NCI-H187 treated with DMSO at 0.1 percent for 48 hours (cell line): ENCODE measurements around the gene RNF123.

Experiments used
- DNase-seq: peaks from one replicate; lab custom pipeline; 2025; lab: John Stamatoyannopoulos, UW

Gene RNF123

DNA sequence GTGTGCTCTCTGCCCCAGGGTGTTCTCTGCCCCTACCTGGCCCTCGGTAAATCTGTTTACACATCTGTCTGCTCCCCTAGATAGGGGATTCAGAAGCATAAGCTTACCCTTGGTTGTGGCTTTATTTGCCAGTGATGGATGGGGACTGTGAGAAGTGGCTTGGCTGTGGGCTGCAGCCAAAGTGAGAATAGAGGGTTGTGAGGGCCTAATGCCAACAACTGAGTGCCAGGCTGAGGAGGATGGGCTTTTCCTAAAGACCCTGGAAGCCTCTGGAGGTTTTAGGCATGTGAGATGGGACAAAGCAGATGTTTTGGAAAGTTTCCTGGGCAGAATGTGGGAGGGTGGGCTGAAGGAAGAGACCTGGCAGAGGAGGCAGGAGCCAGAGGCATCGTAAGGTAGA is 30.6 kb upstream of the RNF123 start:
- DNase-seq: no peak

DNA sequence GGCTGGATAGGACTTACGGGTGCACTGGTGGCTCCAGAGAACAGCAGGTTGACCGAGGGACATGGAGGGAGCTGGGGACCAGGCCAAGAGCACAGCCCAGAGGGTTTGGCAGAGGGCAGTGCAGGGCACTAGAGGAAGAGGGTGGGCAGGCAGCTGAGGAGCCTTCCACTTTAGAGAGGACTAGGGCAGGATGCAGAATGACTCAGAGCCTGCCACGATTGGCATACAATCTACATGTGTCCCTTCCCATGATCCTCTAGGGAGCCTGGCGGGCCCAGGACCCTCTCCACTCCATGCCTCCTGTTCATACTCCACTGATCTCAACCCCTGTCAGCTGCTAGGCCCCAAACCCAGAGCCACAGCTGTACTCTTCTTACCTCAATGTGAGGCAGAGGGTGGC is 29.6 kb upstream of the RNF123 start:
- DNase-seq: no peak

GRCh38 chr3:49661281-49661680 is 28.1 kb upstream of the RNF123 start:
- DNase-seq: no peak

DNA sequence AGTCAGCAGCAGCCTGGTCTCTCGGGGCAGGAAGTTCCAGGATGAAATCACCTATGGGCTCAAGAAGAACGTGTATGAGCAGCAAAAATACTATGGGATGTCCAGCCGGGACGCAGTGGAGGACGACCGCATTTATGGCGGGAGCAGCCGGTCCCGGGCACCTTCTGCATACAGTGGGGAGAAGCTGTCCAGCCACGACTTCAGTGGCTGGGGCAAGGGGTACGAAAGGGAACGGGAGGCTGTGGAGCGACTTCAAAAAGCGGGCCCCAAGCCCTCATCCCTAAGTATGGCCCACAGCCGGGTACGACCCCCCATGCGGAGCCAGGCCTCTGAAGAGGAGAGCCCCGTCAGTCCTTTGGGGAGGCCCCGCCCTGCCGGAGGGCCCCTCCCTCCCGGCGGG is 27.3 kb upstream of the RNF123 start:
- DNase-seq: no peak

DNA sequence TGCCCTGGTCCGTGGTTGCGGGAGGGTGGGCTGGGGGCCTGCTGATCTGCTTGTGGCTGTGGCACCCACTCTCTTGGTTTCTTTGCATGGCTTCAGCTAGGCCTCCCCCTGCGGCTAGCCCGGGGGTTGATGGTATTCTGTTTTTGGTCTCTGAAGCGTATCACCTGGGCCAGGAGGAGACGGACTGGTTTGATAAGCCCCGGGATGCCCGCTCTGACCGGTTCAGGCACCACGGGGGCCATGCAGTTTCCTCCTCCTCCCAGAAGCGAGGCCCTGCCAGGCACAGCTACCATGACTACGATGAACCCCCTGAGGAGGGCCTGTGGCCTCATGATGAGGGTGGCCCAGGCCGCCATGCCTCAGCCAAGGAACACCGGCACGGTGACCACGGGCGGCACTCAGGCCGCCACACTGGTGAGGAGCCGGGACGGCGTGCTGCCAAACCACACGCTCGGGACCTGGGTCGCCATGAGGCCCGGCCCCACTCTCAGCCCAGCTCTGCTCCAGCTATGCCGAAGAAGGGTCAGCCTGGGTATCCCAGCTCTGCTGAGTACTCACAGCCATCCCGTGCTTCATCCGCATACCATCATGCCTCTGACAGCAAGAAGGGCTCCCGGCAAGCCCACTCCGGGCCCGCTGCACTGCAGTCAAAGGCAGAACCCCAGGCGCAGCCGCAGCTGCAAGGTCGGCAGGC is 26.5 kb upstream of the RNF123 start:
- no peak for DNase-seq

- DNase-seq: no peak
These were observed 25.5 kb upstream of the RNF123 start for GRCh38 chr3:49663831-49664230.

GRCh38 chr3:49664300-49664699 is 25.1 kb upstream of the RNF123 start:
- DNase-seq: no peak

DNA sequence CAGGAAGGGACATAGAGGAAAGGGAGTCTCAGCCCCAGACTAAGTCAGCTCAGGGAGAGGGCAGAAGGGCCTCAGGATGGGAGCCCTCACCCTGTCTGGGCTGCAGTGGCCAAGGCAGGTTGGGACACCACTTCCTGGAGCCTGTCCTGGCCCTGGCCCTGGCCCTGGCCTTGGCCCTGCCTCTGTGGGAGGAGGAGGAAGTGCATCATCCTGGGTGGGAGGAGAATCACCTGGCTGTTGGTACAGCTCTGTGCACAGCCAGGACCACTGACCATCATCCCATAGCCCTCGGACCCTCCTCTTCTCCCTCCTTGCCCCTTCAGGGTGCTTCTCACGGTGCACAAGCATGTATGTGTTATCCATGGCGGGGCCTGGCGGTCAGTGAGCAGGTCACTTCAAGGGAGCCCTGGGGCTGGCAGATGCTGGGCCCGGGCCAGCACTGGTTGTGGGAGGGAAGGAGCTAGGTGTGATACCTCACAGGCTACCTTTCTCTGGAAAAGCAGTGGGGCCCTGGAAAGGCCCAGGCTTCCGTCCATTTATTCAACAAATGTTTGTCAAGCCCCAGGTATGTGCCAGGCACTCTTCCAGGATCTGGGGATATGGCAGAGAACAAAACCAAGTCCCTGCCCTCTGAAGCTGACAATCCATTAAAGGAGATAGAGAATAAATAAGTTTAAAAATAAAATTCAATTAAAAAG is 23.4 kb upstream of the RNF123 start:
- no peak for DNase-seq

GRCh38 chr3:49666592-49666991 is 22.8 kb upstream of the RNF123 start:
- no peak for DNase-seq

DNA sequence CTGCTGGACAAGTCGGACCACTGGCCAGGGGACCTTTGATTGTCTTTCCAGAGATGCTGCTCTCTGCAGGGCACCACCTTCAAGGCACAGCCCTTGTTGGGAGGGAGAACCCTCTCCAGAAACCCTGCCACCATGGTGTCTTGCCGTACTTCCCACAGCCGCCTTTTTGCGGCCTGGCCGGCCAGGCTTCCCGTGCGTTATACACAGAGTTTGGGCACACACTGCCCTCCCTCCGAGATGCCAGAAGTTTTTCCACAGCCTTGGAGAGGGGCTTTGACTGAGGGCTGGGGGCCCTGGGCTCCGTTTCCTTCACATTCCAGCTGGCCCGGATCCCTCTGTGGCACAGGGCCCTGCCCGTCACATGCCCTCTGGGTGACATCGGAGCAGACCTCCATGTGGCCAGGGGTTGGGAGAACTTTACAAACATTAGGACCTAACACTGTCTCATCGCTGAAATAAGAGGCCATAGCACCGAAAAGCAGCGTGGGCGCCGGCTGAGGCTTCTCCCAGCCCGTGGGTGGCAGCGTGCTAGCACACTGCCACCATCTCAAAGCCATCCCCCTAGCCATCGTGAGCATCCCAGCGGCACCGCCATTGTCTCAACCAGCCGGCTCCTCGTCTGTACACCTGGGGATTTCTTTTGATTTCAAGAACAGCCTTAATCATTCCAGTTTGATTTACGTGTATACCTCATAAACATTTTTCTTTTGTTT is 21.5 kb upstream of the RNF123 start:
- no peak for DNase-seq

DNA sequence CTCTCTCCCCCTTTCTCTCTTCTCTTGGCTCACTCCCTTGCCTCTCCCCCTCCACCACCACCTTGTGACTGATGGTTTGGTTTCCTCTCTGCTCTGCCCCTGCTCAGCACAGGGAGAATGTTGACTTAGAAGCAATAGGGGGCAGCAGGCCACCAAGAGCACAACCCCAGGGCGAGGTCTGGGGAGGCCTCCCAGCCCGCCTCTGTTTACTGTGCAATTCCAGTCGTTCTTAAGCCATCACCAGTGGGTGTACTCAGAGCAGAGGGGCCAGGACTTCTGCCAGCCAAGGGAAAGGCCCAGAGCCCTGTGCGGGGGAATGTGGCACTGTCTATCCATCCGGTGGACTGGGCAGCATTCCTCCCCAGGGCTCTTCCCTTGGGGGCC is 21.0 kb upstream of the RNF123 start:
- DNase-seq: no peak

DNA sequence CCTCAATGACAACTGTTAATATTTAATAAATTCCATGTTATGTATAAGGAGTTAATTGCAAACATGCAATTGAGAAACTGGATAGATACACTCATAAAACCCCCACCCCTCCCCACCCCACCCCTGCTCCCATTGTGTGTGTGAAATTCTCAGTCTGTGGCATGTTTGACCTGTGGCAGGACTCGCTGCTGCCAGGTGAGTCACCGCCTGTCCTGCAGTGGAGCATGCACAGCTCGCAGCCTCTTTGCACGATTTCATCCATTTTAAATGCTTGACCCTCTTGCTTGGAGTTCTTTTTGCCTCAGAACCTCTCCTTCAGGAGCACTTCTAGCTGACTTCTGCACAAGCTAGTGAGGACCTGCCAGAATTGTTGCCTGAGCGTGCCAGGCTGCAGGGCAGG is 20.5 kb upstream of the RNF123 start:
- DNase-seq: no peak

DNA sequence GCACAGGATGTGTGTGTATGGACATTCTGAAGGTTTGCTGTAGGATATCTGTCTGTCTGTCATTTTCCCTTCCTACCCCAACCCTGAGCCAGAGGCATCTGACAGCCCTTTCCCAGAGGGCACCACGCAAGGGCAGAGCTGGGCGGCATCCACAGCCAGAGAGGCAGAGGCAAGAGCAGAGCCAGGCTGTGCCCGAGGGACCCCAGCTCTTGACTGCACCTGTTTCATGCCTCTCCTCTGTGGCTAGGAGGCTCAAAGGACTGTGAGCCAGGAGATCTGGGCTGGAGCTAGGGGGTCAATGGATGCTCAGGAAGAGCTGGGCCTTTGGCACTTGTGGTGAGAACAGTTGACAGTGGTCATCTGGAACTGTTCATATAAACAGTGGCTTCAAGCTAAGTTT is 20.0 kb upstream of the RNF123 start:
- DNase-seq: no peak

DNA sequence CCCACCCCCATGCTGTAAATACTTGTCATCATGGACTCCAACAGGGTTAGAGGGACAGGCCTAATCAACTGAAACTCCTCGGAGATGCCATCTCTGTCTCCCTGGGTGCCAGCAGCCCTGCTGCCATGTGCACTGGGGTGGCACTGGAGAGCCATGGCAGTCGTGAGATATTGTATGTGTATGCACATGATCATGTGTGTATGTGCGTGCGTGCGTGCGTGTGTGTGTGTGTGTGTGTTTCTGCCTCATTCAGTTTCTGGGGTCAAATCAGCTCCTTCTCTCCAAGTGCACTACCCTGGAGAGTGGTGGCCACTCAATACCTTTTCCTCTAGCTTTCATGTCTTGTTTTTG is 18.4 kb upstream of the RNF123 start:
- no peak for DNase-seq

DNA sequence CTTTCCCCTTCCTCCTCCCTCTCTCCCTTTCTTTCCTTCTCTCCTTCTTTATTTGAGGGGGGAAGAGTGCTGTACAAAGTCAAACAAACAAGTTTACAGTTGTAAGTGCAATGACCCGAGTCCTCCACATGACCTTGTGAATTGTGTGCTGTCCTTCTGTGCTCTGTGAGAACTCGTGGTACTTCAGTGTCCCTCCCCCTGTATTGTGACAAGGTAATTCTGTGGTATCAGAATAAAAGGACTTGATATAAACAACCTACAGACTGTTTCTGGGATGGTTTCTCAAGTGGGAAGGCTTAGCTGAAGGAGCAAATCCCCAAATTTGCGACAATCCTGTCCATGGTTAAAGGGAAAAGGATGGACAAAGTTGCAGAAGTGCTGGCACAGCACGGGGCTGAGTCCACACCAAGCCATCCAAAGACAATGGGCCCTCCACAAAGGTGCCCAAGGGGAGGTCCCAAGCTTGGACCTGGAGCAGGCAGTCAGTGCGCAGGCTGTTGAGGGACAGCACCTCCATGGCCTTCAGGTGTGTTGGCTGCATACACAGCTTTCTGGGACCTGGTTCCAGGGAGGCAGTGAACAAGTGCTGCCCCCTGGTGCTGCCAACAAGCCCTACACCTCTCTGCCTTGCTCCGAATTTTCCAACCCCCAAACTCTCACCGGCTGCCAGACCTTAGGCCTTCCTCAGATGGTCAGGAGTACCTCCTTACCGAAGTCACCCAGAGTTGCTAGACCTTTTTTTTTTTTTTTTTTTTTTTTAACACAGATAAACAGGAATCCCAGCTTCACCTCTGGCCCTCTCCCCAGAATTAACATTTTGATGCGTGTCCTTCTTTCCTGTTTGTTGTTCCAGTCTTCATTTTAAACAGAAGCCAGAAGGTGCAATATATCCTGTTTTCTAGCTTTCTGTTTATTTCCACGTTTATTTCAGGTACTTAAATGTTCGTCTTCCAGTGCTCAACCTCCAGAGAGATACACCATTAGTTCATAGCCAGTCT is 17.8 kb upstream of the RNF123 start:
- DNase-seq: no peak

DNA sequence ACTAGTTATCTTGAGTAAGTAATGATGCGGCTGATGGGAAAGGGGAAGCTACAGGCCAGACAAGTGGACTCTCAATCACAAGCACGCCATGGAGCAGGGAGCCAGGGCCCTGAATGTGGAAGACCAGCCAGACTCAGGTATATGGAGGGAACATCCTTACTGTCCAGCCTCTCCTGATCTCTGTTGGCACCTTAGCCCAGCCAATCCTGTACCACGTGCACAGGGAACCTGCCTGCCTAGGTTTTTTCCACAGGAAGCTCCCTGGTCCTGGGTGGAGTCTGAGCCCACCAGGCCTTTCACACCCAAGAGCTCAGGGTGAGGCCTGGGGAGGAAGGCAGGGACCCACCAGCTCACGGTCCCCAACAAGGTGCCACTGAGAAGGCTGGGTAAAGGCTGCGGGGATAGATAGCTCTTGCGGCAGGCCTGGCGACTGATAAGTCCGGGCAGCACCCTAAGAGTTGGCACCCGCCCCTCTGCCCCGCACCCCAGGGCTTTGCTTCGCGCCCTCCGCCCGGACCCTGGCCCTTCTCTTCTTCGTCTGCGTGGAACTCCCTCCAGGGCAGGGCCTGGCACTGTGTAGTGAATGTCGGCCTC is 16.1 kb upstream of the RNF123 start:
- no peak for DNase-seq

DNA sequence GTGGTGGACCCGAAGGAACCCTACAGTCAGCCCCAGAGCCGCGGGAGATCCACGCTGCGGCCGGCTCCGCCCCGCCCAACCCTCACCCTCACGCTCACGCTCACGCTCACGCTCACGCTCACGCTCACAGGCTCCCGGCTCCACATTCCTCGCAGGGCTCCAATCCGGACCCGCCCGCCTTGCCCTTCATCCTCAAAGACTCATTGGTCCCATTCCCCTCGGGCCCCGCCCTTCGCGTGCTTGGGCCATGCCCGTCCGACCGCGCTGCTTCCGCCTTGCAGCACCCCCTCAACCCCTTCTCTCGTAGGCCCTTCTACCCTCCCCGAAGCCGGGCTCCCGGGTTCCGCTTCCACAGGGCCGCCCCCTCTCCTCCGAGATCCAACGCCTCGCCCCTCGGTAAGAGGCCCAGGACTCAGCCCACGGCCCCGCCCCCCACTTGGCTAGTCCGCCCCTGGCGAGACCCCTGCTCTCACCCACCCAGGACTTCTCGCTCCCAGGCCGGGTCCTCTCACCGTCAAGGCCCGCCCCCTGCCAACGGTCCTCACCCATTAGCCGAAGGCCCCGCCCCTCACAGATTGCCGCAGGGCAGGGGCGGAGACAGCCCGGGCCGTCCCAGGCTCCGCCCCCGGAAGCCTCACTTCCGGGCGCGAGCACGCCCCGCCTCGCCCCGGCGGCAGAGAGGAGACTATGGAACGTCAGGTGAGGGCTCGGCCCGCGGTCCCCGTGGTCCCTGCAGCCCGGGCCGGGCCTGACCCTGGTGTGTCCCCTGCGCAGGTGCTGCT is 15.5 kb upstream of the RNF123 start, which contains the start of gene APEH:
Gene APEH (plus strand): TSS at position 637 of the 782 bp plus-strand sequence. CDS start 51 bp downstream, at position 688.
- DNase-seq: no peak

DNA sequence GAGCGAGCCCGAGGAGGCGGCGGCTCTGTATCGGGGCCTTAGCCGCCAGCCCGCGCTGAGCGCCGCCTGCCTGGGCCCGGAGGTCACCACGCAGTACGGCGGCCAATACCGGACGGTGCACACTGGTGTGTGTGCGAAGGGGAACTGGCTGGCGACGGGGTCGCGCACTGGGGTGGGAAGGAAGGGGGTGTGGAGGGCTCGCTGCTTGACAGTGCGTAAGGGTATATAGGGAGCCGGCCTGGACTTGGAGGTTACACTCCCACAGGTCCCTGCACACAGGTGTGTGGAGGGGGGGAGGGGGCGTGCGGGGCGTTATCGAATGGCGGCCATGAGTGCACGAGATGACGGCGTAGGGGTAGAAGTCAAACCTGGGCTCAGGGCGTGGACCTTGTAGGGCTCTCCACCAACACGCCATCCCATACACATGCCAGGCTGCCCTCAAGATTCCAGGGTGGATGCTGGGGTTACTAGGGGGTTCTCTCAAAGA is 14.8 kb upstream of the RNF123 start:
- no peak for DNase-seq

- DNase-seq: no peak
These were observed 13.4 kb upstream of the RNF123 start for GRCh38 chr3:49675912-49676311.

DNA sequence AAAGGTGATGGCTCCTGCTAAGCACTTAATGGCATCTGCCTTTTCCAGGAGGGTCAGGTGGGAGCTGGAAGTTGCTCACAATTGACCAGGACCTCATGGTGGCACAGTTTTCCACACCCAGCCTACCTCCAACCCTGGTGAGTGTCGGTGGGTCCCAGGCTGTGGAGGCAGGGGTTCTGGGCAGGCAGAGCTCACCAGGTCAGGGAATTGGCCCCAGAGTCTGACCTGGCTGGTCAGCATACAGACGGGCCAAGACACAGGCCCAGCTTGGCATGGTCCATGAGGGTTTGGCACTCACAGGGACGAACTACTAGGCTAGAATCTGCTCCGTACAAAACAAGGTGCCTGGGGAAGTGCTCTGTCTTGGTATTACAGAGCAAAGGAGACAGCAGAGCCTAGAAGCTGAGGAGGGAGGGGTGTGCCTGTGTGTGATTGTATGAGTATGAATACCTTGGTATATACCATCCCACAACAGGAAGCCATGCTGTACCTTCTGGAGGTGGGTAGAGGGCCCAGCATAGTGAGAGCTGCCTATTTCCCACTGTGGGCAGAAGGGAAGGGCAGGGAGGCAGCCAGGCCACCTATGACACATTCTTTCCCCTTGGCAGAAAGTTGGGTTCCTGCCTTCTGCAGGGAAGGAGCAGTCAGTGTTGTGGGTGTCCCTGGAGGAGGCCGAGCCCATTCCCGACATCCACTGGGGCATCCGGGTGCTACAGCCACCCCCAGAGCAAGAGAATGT is 8.7 kb upstream of the RNF123 start:
- no peak for DNase-seq
